DND-41 (cell line): Measurements from ENCODE around the gene DFFB.

Source experiments
- EZH2 ChIP-seq: IDR thresholded peaks from 3 replicates; pipeline ENCODE4 v1.6.1; 2012; ENCODE audit warnings: borderline replicate concordance, low read depth, mild to moderate bottlenecking, moderate library complexity, low read length, inconsistent platforms; ENCODE audit not compliant: severe bottlenecking
- TF ChIP-seq, protein P1 (sequence below): IDR thresholded peaks from 2 replicates; pipeline ENCODE4 v1.5.1; 2012; ENCODE audit warnings: borderline replicate concordance, low read length, moderate library complexity, mild to moderate bottlenecking; ENCODE audit not compliant: poor library complexity, severe bottlenecking; ENCODE audit errors: extremely low read depth

DNA sequence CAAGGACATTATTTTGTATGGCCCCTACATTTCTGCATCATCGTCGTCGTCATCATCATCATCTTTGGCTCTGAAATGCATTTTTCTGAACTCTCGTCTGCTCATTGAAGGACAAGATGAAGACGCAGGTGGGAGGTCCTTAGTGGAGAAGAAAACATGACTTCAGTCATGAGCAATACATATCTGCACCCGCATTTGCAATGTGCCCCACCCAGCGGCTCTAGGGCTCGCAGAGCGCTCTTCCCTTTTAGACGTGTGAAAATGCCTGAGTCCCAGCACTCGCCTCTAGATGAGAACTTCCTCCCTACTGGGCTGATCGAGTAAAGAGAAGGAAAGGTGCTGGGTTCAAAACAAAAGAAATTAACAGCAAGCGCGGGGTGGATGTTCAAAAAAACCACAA is 32.7 kb downstream of the DFFB start:
- TF ChIP-seq, protein P1, sequence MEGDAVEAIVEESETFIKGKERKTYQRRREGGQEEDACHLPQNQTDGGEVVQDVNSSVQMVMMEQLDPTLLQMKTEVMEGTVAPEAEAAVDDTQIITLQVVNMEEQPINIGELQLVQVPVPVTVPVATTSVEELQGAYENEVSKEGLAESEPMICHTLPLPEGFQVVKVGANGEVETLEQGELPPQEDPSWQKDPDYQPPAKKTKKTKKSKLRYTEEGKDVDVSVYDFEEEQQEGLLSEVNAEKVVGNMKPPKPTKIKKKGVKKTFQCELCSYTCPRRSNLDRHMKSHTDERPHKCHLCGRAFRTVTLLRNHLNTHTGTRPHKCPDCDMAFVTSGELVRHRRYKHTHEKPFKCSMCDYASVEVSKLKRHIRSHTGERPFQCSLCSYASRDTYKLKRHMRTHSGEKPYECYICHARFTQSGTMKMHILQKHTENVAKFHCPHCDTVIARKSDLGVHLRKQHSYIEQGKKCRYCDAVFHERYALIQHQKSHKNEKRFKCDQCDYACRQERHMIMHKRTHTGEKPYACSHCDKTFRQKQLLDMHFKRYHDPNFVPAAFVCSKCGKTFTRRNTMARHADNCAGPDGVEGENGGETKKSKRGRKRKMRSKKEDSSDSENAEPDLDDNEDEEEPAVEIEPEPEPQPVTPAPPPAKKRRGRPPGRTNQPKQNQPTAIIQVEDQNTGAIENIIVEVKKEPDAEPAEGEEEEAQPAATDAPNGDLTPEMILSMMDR: no peak
- TF ChIP-seq EZH2: no peak
